ENCODE data around the gene DYNC1LI2.
"Not testable (repeated sequence)": the region's sequence is repeated elsewhere in the genome, so short reads cannot be mapped to it uniquely, and the experiment has no call there.

The DYNC1LI2 gene

DNA sequence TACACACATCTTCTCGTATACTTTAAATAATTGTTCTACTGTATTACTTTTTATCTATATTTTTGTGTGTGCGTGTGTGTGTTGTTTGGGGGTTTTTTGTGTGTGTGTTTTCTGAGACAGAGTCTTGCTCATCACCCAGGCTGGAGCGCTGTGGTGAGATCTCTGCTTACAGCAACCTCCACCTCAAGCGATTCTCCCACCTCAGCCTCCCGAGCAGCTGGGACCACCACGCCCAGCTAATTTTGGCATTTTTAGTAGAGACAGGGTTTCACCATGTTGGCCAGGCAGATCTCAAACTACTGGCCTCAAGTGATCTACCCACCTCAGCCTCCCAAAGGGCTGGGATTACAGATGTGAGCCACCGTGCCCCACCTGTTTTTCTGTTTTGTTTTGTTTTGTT is 53.4 kb downstream of the DYNC1LI2 start:
- no peak for DNase-seq

DNA sequence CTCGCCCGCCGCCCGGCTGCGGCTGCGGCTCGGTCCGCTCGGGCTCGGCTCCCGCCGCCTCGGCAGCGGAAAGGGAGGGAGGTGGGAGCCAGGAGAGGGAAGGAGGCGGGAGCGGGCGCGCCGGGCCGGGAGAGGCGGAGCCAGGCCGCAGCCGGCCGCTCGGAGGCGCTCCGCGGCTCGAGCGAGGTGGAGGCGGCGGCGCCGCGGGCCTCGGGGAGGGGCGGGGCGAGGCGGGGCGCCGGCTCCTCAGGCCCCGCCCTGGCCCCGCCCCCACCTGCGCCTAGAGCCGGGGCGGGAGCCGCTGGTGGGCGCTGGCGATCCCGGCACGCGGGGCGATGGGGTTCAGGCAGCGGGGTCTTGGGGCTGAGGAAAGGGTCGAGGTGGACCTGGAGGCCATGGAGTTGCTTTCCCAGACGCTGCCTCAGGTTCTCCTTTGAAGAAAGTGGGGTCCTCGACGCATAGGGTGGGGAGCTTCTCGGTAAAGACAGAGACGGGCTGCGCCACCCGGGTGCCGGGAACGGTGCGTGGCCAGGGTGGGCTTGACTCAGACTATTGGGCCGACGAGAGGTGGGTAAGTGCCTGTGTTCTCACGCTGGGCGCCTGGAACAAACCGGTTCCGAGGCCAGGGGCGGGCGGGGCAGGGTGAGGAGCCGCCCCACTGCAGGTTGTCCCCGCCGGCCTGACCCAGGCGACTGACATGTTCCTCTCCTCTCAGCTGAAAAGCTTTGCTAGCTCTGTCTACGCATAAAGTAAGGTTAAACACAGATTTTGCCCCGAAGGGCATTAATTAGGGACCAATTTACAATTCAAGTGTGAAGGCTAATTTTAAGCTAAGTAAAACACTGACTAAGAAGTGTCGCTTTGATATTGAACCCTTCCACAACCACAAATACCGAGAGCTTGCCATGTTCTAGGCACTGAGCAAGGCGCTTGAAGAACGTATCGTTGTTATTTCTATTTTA is 54.5 kb downstream of the DYNC1LI2 start, which contains the start of gene CMTM4:
Gene CMTM4, minus strand, starts transcription at position 75 of the 962 bp plus-strand sequence. CDS start 218 bp downstream, outside the sequence.
- peak; percentile 77 for DNase-seq

DNA sequence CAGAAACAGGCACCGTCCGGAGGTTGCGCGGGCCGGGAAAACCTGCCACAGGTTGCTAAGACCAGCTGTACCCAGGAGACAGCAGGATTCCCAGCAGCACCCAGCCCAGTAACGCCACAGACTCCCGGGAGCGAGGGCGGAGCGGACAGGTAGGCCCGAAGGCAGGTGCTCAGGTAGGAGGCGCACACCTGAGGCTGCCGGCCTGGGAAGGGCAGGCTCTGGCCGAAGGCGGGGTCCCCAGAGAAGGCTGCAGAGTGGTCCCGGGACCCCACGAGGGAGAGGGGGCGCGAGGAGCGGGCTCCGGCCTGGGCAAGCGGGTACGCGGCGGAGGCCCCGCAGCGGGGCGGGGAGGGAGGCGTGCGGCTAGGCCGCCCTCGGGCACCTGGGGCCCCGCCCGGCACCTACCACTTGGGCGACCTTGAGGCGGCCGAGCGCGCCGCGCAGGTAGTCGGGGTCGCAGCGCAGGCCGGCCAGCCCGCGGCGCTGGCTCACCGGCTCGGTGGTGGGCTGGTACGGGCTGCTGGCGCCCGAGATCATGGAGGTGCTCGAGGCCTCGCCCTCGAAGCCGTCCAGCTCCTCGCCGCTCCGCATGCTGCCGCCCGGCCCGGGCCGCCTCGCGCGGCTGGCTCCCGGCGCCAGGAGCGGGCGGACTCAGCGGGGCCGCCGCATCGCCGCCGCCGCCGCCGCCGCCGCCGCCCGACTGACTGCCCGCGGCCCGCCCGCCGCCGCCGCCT is 55.3 kb downstream of the DYNC1LI2 start:
- peak; percentile 80 for DNase-seq

GRCh38 chr16:66695471-66695934 is 55.9 kb downstream of the DYNC1LI2 start:
- no peak for DNase-seq

GRCh38 chr16:66693149-66693548 is 58.3 kb downstream of the DYNC1LI2 start:
- DNase-seq = no peak

DNA sequence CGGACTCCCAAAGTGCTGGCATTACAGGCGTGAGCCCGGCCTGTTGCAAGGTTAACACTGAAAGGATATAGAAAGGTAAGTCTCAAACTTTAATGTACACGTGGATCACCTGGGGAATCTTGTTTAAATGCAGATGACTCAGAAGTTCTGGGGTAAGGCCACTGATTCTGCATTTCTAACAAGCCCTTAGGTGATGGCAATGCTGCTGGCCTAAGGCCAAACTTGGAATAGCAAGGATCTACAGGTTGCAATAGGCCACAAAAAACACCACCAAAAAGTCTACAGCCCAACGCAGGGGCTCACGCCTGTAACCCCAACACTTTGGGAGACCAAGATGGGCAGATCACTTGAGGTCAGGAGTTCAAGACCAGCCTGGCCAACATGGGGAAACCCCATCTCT is 59.1 kb downstream of the DYNC1LI2 start:
- DNase-seq = no peak

DNA sequence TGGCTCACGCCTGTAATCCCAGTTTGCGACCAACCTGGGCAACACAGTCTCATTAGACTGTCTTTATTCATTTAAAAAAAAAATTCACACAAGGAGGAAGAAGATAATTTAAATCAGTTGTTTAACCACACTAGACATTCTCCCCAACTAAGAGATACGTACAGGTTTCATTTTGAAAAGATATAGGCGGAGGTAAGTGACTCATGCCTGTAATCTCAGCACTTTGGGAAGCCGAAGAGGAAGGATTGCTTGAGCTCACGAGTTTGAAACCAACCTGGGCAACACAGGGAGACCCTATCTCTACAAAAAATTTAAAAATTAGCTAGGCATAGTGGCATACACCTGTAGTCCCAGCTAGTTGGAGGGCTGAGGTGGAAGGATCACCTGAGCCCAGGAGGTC is 60.2 kb downstream of the DYNC1LI2 start:
- no peak for DNase-seq

DNA sequence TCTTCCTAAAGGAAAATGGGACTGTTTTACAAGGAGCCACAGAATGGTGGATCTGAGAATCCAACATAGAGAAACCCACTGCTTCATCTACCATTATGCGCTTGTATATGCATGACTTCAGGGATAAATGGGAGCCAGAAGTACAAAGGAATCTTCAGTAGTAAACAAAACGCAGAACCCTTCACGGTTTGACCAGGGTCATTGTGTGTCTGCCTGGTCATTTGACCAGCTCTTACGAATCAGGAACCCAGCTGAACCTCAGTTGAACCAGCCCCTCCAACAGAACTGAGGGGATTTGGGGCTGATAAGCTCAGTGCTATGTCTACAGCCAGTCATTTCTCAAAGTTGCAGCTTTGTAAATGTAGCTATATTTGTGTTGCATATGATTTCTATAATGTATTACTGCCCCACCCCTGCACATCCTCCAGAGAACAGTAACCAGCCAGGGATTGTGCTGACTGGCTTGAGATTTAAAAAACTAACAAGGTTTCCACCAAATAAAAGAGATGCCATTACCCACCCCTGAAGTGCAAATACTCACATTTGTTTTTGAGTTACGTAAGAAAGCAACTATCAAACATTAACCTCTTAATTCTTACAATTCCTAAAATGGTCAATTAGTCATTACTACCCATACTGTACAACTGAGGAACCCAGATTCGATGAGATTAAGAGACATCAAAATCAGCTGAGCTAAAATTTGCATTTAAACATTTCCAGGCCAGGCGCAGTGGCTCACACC is 61.1 kb downstream of the DYNC1LI2 start:
- DNase-seq = no peak

DNA sequence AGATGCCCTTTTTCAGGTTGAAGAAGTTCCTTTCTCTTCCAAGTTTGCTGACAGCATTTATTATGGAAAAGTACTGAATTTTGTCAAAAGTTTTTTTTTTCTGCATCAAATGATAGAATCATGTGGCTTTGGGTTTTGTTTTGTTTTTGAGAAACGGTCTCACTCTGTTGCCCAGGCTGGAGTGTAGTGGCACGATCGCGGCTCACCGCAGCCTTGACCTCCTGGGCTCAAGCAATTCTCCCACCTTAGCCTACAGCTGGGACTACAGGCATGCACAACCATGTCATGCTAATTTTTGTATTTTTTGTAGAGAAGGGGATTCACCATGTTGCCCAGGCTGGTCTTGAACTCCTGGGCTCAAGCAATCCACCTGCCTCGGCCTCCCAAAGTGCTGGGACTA is 62.1 kb downstream of the DYNC1LI2 start:
- no peak for DNase-seq

DNA sequence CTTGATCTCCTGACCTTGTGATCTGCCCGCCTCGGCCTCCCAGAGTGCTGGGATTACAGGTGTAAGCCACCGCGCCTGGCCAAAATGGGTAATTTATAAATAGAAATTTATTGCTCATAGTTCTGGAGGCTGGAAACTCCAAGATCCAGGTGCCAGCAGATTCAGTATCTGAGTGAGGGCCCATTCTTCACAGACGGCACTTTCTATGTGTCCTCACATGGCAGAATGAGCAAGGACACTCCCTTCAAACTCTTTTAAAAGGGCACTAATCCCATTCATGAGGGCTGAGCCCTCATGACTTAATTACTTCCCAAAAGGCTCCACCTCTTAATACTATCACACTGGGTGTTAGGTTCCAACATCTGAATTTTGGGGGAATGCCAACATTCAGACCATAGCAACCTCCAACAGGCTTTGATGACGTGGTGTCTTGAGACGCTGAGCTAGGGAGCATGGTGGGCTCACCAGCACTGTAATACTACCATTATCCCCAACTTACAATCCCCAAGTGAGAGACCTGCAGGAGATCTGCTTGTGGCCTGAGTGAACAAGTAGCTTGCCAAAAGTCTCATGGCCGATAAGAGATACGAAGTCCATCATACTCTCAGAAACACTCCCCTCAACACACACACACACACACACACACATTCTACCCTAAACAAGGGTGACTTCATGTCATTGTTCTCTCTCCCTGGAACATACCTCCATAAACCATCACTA is 63.3 kb downstream of the DYNC1LI2 start:
- no peak for DNase-seq

- DNase-seq = not testable (repeated sequence)
Measured at GRCh38 chr16:66685501-66686115, 65.8 kb downstream of the DYNC1LI2 start.

DNA sequence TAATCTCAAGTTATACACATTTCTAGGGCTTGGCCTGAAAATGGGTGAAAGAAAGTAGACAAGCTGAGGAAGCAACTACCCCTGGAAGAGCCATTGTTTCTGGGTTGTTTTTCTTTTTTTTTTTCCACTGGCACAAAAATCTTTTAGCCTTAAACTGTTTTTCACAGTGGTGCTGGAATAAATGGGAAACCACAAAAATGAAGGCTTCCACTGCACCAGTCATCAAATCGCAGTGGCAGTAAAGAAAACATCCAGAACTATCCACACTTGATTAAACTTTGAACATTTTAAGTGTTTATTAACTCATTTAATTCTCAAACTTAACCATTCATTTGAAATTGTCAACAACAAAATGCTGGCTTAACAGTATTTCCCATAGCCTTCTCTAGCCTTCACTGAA is 69.1 kb downstream of the DYNC1LI2 start:
- DNase-seq = no peak

DNA sequence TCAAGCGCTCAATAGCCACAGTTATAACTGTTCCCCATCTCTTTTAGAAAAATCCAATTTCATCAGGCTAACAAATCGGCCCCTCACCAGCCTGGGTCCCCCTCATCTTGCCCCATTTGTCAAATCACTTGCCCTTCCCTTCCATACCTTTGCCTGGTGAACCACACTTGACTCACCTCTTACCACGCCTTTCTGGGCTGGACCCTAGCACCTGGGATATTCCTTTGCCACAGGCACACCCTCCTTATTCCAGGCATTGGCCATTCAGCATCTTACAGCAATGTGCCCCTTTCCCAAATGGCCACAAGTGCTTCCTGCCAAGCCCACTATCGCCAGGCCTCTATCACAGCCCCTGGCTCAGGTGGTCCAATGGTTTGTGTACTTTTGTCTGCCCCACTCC is 69.7 kb downstream of the DYNC1LI2 start:
- DNase-seq = no peak

DNA sequence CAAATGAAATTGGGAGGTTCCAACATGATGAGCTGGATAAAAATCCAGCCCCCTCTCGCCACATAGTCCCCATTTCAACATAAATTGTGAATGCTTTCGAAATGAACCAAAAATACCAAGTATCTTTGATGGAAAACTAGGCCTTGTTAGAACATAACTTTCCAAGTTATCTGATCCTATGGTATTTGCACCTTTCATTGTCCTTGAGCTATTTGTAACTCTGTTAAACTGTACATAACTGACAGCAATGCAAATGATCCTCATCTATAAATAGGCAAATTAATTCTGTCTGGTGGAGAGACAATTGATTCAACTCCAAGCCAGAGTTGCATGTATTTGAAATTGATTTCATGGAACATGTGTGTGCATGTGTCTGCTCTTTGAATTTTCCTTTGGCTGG is 73.1 kb downstream of the DYNC1LI2 start:
- DNase-seq = no peak

GRCh38 chr16:66677836-66678235 is 73.6 kb downstream of the DYNC1LI2 start:
- DNase-seq = no peak

GRCh38 chr16:66677179-66677578 is 74.2 kb downstream of the DYNC1LI2 start:
- no peak for DNase-seq

GRCh38 chr16:66676599-66676998 is 74.8 kb downstream of the DYNC1LI2 start:
- DNase-seq = no peak

DNA sequence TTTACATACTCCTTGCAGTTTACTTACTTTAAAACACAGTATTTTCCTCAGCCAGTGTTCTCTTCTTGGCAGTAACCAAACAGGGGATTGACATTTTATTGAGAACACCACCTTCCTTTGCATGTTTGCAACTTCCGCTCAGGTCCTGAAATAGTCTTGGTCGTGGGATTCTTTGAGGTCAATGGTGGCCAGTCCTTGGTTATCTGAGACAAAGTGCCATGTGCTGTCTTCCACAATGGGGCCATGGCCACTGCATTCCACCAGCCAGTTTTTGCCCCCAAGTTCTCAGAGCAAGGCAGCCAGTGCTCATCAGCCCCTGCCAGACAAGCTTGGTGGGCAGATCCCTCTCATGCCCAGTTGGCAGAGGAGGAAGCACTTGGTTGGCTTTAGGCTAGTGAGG is 77.7 kb downstream of the DYNC1LI2 start:
- no peak for DNase-seq

All from right kidney (tissue), 1 donor.